GM18873 (cell line): ENCODE data around the gene CLASP2.
"Not testable (repeated sequence)": the region's sequence is repeated elsewhere in the genome, so short reads cannot be mapped to it uniquely, and the experiment has no call there.

ENCODE experiments used
- ATAC-seq: cut with Tn5 transposase; IDR thresholded peaks from one replicate; pipeline ENCODE4 v1.9.1; 2021; ENCODE audit warnings: mild to moderate bottlenecking, moderate library complexity, moderate number of reproducible peaks; ENCODE audit not compliant: unreplicated experiment, low FRiP score

The CLASP2 gene

GRCh38 chr3:33694944-33695343, 23.1 kb downstream of the CLASP2 start:
- no peak for ATAC-seq

GRCh38 chr3:33690341-33690740, 27.7 kb downstream of the CLASP2 start:
- ATAC-seq = no peak

GRCh38 chr3:33687406-33688010, 30.5 kb downstream of the CLASP2 start:
- ATAC-seq = no peak

GRCh38 chr3:33682770-33683169, 35.3 kb downstream of the CLASP2 start:
- no peak for ATAC-seq

GRCh38 chr3:33681667-33682066, 36.4 kb downstream of the CLASP2 start:
- ATAC-seq = no peak

GRCh38 chr3:33678073-33678472, 40.0 kb downstream of the CLASP2 start:
- no peak for ATAC-seq

- not testable (repeated sequence) for ATAC-seq
Measured at GRCh38 chr3:33673436-33673835, 44.6 kb downstream of the CLASP2 start.

GRCh38 chr3:33668618-33669017, 49.4 kb downstream of the CLASP2 start:
- no peak for ATAC-seq

GRCh38 chr3:33665294-33665693, 52.8 kb downstream of the CLASP2 start:
- no peak for ATAC-seq

GRCh38 chr3:33664195-33664594, 53.9 kb downstream of the CLASP2 start:
- ATAC-seq = no peak

- ATAC-seq = no peak
Measured at GRCh38 chr3:33663042-33663441, 55.0 kb downstream of the CLASP2 start.

- no peak for ATAC-seq
Measured at GRCh38 chr3:33659856-33660434, 58.1 kb downstream of the CLASP2 start.

- ATAC-seq = peak; percentile 87
Measured at GRCh38 chr3:33658991-33659848, 58.8 kb downstream of the CLASP2 start.

- ATAC-seq = peak; percentile 17
Measured at GRCh38 chr3:33658621-33658990, 59.4 kb downstream of the CLASP2 start.

GRCh38 chr3:33658039-33658438, 60.0 kb downstream of the CLASP2 start:
- no peak for ATAC-seq

- no peak for ATAC-seq
Measured at GRCh38 chr3:33652736-33653135, 65.3 kb downstream of the CLASP2 start.

- ATAC-seq = not testable (repeated sequence)
Measured at GRCh38 chr3:33651101-33651500, 67.0 kb downstream of the CLASP2 start.

- no peak for ATAC-seq
Measured at GRCh38 chr3:33650495-33650894, 67.6 kb downstream of the CLASP2 start.

GRCh38 chr3:33648793-33649192, 69.3 kb downstream of the CLASP2 start:
- ATAC-seq = no peak

GRCh38 chr3:33646406-33646805, 71.6 kb downstream of the CLASP2 start:
- ATAC-seq = no peak

GRCh38 chr3:33645060-33645647, 72.9 kb downstream of the CLASP2 start:
- no peak for ATAC-seq
